GM21526 (cell line): ENCODE results near the gene LYRM7.
"Not testable (repeated sequence)": the region's sequence is repeated elsewhere in the genome, so short reads cannot be mapped to it uniquely, and the experiment has no call there.

Source experiments
- ATAC-seq: cut with Tn5 transposase; IDR thresholded peaks from one replicate; pipeline ENCODE4 v1.9.1; 2021; ENCODE audit warnings: moderate library complexity; ENCODE audit not compliant: unreplicated experiment, low FRiP score

LYRM7 gene

GRCh38 chr5:131170540-131171275 is at the start of gene LYRM7:
LYRM7 (plus strand) TSS chr5:131170944; CDS start chr5:131171021, 77 bp downstream.
- peak; percentile 98 for ATAC-seq

- not testable (repeated sequence) for ATAC-seq
Observed at GRCh38 chr5:131127244-131127643, 43.5 kb upstream of the LYRM7 start.

- no peak for ATAC-seq
Observed at GRCh38 chr5:131129306-131129705, 41.4 kb upstream of the LYRM7 start.

GRCh38 chr5:131133091-131133490 is 37.7 kb upstream of the LYRM7 start:
- ATAC-seq: not testable (repeated sequence)

GRCh38 chr5:131138406-131138805 is 32.3 kb upstream of the LYRM7 start:
- not testable (repeated sequence) for ATAC-seq

- no peak for ATAC-seq
Observed at GRCh38 chr5:131139321-131139720, 31.4 kb upstream of the LYRM7 start.

GRCh38 chr5:131142970-131143617 is 27.6 kb upstream of the LYRM7 start:
- peak; percentile 65 for ATAC-seq

GRCh38 chr5:131147258-131147657 is 23.5 kb upstream of the LYRM7 start:
- no peak for ATAC-seq

GRCh38 chr5:131148835-131149234 is 21.9 kb upstream of the LYRM7 start:
- no peak for ATAC-seq

GRCh38 chr5:131150408-131150807 is 20.3 kb upstream of the LYRM7 start:
- no peak for ATAC-seq

- no peak for ATAC-seq
Observed at GRCh38 chr5:131151216-131151615, 19.5 kb upstream of the LYRM7 start.

- no peak for ATAC-seq
Observed at GRCh38 chr5:131156385-131156784, 14.4 kb upstream of the LYRM7 start.

- ATAC-seq: no peak
Observed at GRCh38 chr5:131156957-131157356, 13.8 kb upstream of the LYRM7 start.

GRCh38 chr5:131160134-131160533 is 10.6 kb upstream of the LYRM7 start:
- ATAC-seq: no peak

- no peak for ATAC-seq
Observed at GRCh38 chr5:131163276-131164119, 7.2 kb upstream of the LYRM7 start.

- ATAC-seq: peak; percentile 65
Observed at GRCh38 chr5:131164191-131165118, 6.3 kb upstream of the LYRM7 start.

- peak; percentile 80 for ATAC-seq
Observed at GRCh38 chr5:131165119-131165727, 5.5 kb upstream of the LYRM7 start, which contains the start of gene HINT1. HINT1 (minus strand) TSS chr5:131165256; CDS start chr5:131165205, 51 bp downstream.

GRCh38 chr5:131167615-131168014 is 3.1 kb upstream of the LYRM7 start:
- ATAC-seq: no peak

- ATAC-seq: no peak
Observed at GRCh38 chr5:131169810-131170539, 769 bp upstream of the LYRM7 start.
